ENCODE data around the gene CERKL.

- TF ChIP-seq POLR2A (IDR thresholded peaks at IDR 0.05), result no peak
- TF ChIP-seq, protein P1, sequence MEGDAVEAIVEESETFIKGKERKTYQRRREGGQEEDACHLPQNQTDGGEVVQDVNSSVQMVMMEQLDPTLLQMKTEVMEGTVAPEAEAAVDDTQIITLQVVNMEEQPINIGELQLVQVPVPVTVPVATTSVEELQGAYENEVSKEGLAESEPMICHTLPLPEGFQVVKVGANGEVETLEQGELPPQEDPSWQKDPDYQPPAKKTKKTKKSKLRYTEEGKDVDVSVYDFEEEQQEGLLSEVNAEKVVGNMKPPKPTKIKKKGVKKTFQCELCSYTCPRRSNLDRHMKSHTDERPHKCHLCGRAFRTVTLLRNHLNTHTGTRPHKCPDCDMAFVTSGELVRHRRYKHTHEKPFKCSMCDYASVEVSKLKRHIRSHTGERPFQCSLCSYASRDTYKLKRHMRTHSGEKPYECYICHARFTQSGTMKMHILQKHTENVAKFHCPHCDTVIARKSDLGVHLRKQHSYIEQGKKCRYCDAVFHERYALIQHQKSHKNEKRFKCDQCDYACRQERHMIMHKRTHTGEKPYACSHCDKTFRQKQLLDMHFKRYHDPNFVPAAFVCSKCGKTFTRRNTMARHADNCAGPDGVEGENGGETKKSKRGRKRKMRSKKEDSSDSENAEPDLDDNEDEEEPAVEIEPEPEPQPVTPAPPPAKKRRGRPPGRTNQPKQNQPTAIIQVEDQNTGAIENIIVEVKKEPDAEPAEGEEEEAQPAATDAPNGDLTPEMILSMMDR (IDR thresholded peaks at IDR 0.05), result no peak
Measured at GRCh38 chr2:181558371-181558770, 98.5 kb downstream of the CERKL start.
